HAP-1 (cell line): ENCODE data around the gene TFF2.

Source experiments
- DNase-seq, 2 experiments: peaks; one replicate each; pipeline ENCODE4 v3.0.0-alpha.2; 2016 to 2020; ENCODE audit warnings: low spot score in 2 of 2
- H3K27me3 ChIP-seq: fragments of 250-450 bp; sonication (Bioruptor Pico); 2 replicates; pipeline ENCODE4 v1.5.1; 2020; ENCODE audit warnings: low read depth, mild to moderate bottlenecking, moderate library complexity
- H3K36me3 ChIP-seq: fragments of 250-450 bp; sonication (Bioruptor Pico); replicated peaks from 2 replicates; pipeline ENCODE4 v1.5.1; 2020; ENCODE audit warnings: mild to moderate bottlenecking
- H3K4me1 ChIP-seq: fragments of 250-450 bp; sonication (Bioruptor Pico); 2 replicates; pipeline ENCODE4 v1.5.1; 2020; ENCODE audit warnings: mild to moderate bottlenecking
- H3K4me3 ChIP-seq: fragments of 250-450 bp; sonication (Bioruptor Pico); 2 replicates; pipeline ENCODE4 v1.5.1; 2020; ENCODE audit warnings: mild to moderate bottlenecking, moderate library complexity
- H3K9me3 ChIP-seq: fragments of 250-450 bp; sonication (Bioruptor Pico); 2 replicates; pipeline ENCODE4 v1.5.1; 2020; ENCODE audit warnings: mild to moderate bottlenecking, moderate library complexity
- in situ Hi-C: fragments of 300-500 bp; cut with MboI; formaldehyde crosslinking; loops from 3 replicates; pipeline ENCODE4 v1.14.3; 2020; ENCODE audit warnings: low sequenced_read_pairs, inconsistent platforms, mixed read lengths

The TFF2 gene

DNA sequence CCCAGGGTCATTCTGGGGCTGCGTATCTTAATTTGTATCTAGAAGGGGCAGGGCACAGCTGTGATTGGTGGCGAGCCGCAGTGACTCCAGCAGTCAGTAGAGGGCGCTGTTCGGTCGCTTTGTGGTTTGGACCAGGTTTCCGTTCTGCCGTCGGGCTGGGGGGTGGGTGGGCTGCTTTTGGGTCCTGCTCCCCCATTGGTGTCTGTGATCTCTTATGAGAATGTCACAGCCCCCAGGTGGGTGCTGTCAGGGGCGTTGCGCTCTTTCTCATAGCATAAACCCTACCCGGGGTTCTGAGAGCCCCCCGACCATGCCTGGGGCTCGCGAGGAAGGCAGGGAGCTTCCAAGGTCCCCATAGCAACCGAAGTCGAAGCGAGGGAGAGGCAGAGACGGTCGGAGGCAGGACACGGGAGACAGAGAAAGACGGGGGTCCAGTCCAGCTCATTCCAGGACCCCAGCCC, 41.0 kb downstream of the TFF2 start:
- Histone ChIP-seq H3K4me1 (no peaks in the 10 kb centered on the region), H3K4me3 (no peak overlapping the region), H3K27me3 (no peaks in the 10 kb centered on the region; the same call in 1 of the 2 replicates), H3K36me3 (no peaks in the 10 kb centered on the region), H3K9me3 (no peaks in the 10 kb centered on the region)
- in situ Hi-C loops = no loop called here
- peak in 1 of 2 experiments; percentile 81 for DNase-seq

DNA sequence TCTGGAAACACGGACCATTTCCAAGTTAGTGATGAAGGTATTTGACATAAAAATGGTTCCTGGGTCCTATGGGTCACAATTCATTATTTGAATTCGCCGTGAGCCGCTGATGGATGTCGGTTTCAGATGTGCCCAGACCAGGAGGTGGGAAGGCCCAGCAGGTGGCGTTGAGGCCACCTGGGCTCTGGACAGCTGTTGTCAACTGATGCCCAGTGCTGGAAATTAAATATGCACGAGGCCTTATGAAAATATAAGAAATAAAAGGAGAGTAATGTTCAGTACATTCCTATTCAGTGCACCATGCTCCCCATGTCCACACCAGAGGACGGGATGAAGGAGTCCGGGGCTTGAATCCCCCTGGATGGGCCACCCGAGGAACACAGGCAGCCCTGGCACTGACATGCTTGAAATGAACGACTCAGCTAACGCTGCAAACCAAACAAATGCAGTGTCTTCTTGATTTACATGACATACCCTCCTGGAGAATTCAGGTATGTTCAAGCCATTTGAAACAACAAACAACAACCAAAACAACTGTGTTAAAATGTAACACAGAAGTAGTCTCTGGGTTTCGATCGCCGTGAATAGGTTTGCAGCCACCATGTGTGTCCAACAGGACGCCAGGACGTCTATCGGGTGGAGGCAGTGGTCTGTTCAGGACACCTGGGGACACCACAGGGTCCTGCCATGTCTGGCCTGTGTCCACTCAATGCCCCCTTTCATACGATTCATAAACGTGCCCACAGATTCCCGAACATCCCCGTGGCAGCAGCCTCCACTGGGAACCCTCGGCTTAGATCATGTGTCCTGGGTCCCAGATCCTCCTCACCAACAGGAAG, 41.7 kb downstream of the TFF2 start:
- Histone ChIP-seq H3K36me3 (no peaks in the 10 kb centered on the region), H3K27me3 (no peaks in the 10 kb centered on the region; the same call in 1 of the 2 replicates), H3K4me3 (no peak overlapping the region), H3K9me3 (no peaks in the 10 kb centered on the region), H3K4me1 (no peaks in the 10 kb centered on the region)
- DNase-seq = no peak
- in situ Hi-C loops = no loop called here

DNA sequence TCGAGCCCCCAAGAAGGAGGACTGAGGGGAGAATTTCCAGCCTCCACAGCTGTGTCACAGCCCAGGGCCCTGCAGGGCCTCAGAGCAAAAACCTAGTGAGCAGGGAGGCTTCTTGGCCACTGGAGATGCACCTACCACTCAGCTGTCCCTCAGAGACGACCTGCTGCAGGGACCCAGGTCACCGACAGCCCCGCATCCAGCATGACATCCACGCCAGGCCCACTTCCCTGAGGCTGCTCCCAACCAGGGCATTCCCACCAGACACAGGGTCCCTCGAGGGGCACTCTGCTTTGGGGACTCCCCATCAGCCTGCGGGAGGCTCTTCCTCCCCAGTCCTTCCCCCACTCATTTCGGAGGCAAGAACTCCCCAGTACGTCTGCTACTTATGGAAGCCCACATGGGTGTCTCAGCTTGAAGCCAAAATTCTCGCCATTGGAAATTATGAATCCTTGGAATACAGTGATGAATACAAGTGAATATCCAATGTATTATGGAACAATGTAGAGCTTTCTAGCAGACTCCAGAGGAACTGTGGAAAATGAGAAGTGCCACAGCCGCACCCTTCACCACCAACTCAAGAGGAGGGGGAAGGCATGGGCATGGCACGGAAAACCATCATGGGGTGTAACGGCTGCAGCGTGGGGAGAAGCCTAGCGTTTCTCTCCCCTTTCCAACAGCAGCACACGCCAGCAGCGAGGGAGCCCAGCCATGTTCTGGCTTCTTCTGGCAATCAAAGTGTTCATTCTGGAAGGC, 42.5 kb downstream of the TFF2 start:
- no peaks in the 10 kb centered on the region for H3K4me1 ChIP-seq

DNA sequence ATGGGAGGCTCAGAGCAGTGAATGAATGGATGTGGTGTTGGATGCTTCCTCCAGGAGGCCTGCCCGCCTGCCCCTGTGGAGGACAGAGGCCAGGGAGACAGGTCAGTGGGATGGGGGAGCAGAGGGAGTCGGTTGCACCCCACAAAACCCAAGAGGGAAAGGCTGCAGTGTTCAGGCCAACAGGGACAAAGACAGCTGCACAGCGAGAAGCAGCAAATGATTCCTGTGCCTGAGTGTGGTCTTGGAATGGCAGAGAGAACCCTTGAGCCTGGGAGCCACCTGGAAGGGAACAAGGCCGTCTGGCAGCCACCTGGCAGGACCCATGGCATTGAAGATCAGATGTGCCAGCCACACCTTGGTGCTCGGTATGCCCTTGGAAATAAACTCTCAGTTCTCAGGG, 43.7 kb downstream of the TFF2 start:
- no peak overlapping the region for H3K4me3 ChIP-seq
- no peak for DNase-seq
- H3K27me3 ChIP-seq = no peaks in the 10 kb centered on the region; the same call in 1 of the 2 replicates
- no peaks in the 10 kb centered on the region for H3K9me3 ChIP-seq
- no peaks in the 10 kb centered on the region for H3K4me1 ChIP-seq
- in situ Hi-C loops = no loop called here
- H3K36me3 ChIP-seq = no peaks in the 10 kb centered on the region

More for the DNA sequence above, 42.5 kb downstream of the TFF2 start:
- in situ Hi-C loops = no loop called here
- Histone ChIP-seq H3K36me3 (no peaks in the 10 kb centered on the region), H3K27me3 (no peaks in the 10 kb centered on the region; the same call in 1 of the 2 replicates), H3K4me3 (no peak overlapping the region), H3K9me3 (no peaks in the 10 kb centered on the region)
- no peak for DNase-seq

DNA sequence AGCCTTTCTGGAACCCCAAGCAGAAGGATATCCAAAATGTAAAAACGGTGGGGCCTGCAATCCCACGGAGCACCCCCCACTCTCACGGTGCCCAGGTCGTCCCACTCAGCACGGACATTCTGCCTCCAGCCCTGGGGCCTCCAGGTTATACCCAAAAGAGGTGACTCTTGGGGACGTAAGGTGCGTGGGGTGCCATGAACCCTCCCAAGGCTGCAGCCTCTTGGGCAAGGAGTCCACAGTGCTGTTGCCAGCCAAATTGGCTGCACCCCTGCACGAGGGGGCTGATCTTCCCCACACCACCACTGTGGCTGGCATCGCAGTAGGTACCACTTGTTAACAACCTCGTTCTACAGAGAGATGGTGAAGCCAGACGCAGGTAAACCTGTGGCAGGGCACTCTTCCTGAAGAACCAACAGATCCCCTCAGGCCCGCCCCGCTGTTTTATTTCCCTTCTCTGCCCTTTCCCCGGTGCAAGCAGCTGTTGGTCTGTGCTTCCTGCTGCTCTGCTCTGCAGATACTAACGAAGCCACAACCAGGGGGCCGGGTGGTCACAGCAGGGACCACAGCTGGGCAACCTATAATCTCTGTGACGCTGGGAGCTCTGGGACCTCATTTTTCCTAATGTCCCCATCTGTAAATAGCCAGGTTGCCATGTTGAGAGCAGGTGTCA, 44.3 kb downstream of the TFF2 start:
- Histone ChIP-seq H3K36me3 (no peaks in the 10 kb centered on the region), H3K27me3 (no peaks in the 10 kb centered on the region; the same call in 1 of the 2 replicates), H3K9me3 (no peaks in the 10 kb centered on the region), H3K4me1 (no peaks in the 10 kb centered on the region), H3K4me3 (no peak overlapping the region)
- in situ Hi-C loops = no loop called here
- no peak for DNase-seq

DNA sequence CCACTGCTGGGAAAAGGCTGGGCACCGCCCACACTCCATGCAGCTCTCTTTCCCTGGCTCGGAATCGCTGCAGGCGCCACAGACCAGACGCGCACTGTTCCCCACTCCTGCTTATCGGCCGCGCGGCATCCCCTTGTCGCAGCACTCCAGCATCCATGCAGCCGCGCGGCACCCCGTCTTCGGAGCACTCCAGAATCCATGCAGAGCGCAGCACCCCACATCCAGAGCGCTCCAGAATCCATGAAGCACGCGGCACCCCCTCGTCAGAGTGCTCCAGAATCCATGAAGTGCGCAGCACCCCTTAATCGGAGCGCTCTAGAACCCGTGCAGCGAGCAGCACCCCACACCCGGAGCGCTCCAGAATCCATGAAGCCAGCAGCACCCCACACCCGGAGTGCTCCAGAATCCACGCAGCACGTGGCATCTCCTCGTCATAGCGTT, 45.1 kb downstream of the TFF2 start:
- in situ Hi-C loops = no loop called here
- H3K27me3 ChIP-seq = no peaks in the 10 kb centered on the region; the same call in 1 of the 2 replicates
- DNase-seq = no peak
- H3K9me3 ChIP-seq = no peaks in the 10 kb centered on the region
- H3K4me1 ChIP-seq = no peaks in the 10 kb centered on the region
- H3K36me3 ChIP-seq = no peaks in the 10 kb centered on the region
- no peak overlapping the region for H3K4me3 ChIP-seq

DNA sequence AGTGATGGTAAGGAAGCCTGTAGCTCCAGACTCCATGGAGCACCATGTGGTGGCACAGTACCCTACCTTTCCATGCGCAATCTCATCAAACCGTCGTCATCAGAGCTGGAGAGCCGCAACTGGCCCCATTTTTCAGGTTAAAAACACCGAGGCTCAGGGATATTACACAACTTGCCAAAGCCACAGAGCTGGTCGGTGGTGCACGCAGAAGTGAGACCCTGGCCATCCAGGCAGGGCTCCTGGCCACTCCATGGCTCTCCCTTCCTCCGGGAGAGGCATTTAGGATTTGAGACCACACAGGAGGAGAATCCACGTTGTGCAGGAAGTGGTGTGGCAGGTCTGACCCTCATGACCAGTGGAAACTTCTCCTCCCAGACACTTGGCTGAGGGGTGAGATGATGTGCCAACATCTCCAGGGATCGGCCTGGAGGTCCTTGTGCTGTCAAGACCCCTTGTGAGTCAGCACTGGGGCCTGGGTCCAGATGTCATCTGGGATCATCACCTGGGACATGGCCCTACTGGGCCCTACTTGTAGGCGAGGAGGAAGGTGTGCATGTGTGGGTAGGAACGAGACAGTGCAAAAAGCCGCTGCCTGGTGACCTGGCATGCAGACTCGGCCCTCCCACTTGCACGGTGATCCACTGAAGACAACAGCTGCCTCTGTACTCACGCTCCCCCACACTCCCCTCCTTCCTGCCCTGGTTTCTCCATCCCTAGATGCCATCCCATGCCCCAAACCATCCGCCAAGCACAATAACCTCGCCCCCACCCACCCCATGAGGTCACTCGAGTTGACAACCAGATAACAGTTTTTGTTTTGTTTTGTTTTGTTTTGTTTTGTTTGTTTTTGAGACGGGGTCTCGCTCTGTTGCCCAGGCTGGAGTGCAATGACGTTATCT, 46.0 kb downstream of the TFF2 start:
- DNase-seq = no peak
- H3K4me3 ChIP-seq = no peak overlapping the region
- H3K27me3 ChIP-seq = no peaks in the 10 kb centered on the region; the same call in 1 of the 2 replicates
- H3K4me1 ChIP-seq = no peaks in the 10 kb centered on the region
- in situ Hi-C loops = no loop called here
- no peaks in the 10 kb centered on the region for H3K36me3 ChIP-seq
- H3K9me3 ChIP-seq = no peaks in the 10 kb centered on the region

DNA sequence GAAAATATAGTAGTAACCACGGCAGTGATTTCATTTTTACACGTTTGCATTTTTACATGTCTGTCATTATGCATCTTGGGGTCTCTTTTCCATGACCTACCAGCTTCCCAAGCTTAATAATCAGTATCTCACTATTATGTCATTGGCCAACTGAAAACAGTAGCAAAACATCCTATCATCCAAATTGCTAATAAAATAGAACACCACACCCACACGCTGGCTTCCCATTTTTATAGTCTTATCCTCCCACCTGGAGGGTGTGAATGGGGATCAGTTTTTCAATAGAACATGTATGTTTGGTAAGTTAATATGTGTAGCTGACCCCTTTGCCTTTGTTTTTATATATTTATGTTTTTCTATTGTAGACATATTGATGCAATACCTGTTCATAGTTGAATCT, 47.4 kb downstream of the TFF2 start:
- Histone ChIP-seq H3K4me1 (no peaks in the 10 kb centered on the region), H3K36me3 (no peaks in the 10 kb centered on the region), H3K4me3 (no peak overlapping the region), H3K27me3 (no peaks in the 10 kb centered on the region; the same call in 1 of the 2 replicates), H3K9me3 (no peaks in the 10 kb centered on the region)
- in situ Hi-C loops = no loop called here
- DNase-seq = no peak

DNA sequence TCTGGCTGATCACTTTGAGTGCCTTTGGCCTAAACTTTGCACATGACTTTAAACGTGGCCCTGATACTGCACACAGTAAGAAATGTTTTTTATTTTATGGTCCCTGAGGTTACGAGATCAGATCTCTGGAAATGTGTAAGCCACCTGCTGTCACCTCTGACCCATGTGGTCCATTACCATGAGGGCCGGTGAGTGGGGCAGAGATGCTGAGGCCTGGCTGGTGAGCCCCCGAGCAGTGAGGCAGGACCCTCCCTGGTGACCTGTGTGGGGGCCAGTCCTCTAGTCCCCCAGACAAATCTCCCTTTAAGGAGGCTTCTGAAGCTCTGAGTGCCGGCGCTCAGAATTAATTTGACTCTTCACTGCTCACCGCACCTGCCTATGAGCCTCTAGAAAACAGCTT, 48.0 kb downstream of the TFF2 start:
- Histone ChIP-seq H3K27me3 (no peaks in the 10 kb centered on the region; the same call in 1 of the 2 replicates), H3K4me1 (no peaks in the 10 kb centered on the region), H3K36me3 (no peaks in the 10 kb centered on the region), H3K9me3 (no peaks in the 10 kb centered on the region), H3K4me3 (no peak overlapping the region)
- DNase-seq = no peak
- in situ Hi-C loops = no loop called here

DNA sequence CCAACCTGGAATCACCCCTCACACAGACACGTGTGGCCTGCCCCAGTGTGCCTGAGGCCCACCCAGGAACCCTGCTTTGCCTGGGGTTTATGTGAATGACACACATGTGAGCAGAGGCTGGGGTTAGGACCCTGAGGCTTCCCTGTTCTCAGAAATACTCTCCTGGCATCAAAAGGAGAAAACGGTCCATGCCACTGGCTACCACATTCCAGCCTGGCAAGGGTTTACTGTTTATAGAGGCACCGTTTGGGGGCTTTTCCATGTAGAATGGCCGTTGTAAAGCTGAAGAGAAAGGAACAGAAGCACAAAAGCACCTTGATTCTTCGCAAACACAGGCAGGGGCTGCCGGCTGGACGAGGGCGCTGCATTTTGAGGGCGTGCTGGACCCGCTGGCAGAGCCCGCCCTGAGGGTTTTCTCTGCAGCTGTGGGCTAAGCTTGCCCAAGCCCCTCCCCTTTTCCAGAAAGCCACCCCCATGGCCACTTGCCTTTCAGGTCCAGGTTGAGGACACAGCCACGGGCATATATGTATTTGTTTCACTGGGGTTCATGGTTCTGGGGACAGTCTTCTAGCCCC, 48.6 kb downstream of the TFF2 start:
- in situ Hi-C loops = no loop called here

DNA sequence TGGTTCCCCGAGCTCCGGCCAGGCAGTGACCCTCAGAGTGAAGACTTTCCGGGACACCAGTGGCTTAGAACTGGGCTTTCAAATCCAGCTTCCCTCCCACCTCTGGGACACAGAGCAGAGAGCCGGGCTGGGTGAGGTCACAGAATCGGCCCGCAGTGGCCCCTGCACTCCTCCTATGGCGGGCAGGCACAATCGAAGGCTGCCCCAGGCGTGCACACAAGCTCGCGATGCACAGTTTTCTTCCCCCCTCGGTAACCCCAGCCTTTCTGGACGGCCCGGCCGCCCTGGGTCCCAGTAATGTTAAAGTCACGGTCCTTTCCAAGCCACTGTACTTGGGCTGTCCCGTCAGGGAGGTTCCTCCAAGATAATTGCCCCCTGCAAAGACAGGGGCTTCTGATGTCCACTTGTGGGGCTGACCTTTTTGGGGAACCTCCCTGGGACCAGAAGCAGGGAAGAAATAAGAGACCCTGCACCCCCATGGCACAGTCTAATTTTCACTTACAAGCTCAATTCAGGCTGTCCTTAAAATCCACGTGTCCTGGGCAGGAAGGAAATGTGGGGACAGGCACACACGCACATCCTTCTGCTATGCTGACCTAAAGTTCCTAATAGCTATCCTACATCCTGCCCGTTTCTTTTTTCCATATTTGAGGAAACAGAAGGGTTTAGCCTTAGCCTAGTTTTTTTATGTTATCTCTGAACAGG, 49.3 kb downstream of the TFF2 start:
- Histone ChIP-seq H3K9me3 (no peaks in the 10 kb centered on the region), H3K4me1 (no peaks in the 10 kb centered on the region)

More for the DNA sequence above, 48.6 kb downstream of the TFF2 start:
- Histone ChIP-seq H3K4me1 (no peaks in the 10 kb centered on the region), H3K4me3 (no peak overlapping the region), H3K36me3 (no peaks in the 10 kb centered on the region), H3K27me3 (no peaks in the 10 kb centered on the region), H3K9me3 (no peaks in the 10 kb centered on the region)
- DNase-seq = no peak

DNA sequence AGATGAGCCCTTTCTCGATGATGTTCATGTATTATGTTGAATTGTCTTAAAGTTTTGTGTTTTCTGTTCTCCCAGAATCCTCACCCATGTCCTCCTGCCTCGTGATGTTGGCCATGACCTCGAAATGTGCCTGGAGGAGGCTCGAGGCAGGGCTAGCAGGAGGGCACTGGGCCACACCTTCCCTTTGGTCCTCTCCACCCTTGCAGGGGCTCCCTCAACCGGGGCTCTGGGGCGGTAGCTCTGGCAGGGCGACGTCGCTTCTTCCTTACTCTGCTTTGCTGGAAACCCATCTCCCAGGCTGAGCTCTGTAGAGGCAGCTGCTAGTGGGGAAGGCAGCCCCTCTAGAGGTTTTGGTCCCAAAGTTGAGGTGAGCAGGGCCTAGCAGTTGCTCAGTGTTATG, 49.8 kb downstream of the TFF2 start:
- Histone ChIP-seq H3K36me3 (no peaks in the 10 kb centered on the region), H3K27me3 (no peaks in the 10 kb centered on the region), H3K4me1 (no peaks in the 10 kb centered on the region), H3K4me3 (no peak overlapping the region), H3K9me3 (no peaks in the 10 kb centered on the region)
- no peak for DNase-seq
- in situ Hi-C loops = no loop called here

More for the DNA sequence above, 49.3 kb downstream of the TFF2 start:
- no peak overlapping the region for H3K4me3 ChIP-seq
- DNase-seq = no peak
- H3K27me3 ChIP-seq = no peaks in the 10 kb centered on the region
- in situ Hi-C loops = no loop called here
- no peaks in the 10 kb centered on the region for H3K36me3 ChIP-seq
